HEK293T (cell line): ENCODE measurements around the gene THAP4.

ENCODE experiments used
- CTCF ChIA-PET: fragments of 350-600 bp; formaldehyde crosslinking; extraction: SDS; loops from one replicate; lab custom pipeline; 2021; ENCODE audit warnings: antibody characterized with exemption, inconsistent platforms; lab: Yijun Ruan, JAX
- POLR2A ChIA-PET: fragments of 350-600 bp; formaldehyde crosslinking; extraction: SDS; loops from one replicate; lab custom pipeline; 2020; ENCODE audit warnings: antibody characterized with exemption, inconsistent platforms; lab: Yijun Ruan, JAX
- DNase-seq: peaks from one replicate; pipeline ENCODE4 v3.0.0; 2012; ENCODE audit warnings: mixed read lengths; ENCODE audit errors: extremely low spot score
- ARNT ChIP-seq: fragments of 450-650 bp; IDR thresholded peaks from 2 replicates; pipeline ENCODE4 v1.6.1; 2017; ENCODE audit warnings: mild to moderate bottlenecking
- BHLHE40 ChIP-seq: fragments of 450-650 bp; IDR thresholded peaks from 2 replicates; pipeline ENCODE4 v1.6.1; 2016; ENCODE audit warnings: mild to moderate bottlenecking, moderate library complexity, borderline replicate concordance
- CTBP1 ChIP-seq: fragments of 450-650 bp; IDR thresholded peaks from 2 replicates; pipeline ENCODE4 v1.6.1; 2016; ENCODE audit warnings: borderline replicate concordance
- ELF4 ChIP-seq: fragments of 450-650 bp; IDR thresholded peaks from 2 replicates; pipeline ENCODE4 v1.6.1; 2017; ENCODE audit warnings: antibody characterized with exemption
- FOXA1 ChIP-seq: fragments of 450-650 bp; IDR thresholded peaks from 2 replicates; pipeline ENCODE4 v1.6.1; 2016; ENCODE audit warnings: mild to moderate bottlenecking
- FOXK2 ChIP-seq: fragments of 450-650 bp; IDR thresholded peaks from 2 replicates; pipeline ENCODE4 v1.6.1; 2016; ENCODE audit warnings: mild to moderate bottlenecking
- FOXM1 ChIP-seq: fragments of 450-650 bp; IDR thresholded peaks from 2 replicates; pipeline ENCODE4 v1.6.1; 2017; ENCODE audit warnings: mild to moderate bottlenecking, borderline replicate concordance
- HDGF ChIP-seq: fragments of 450-650 bp; IDR thresholded peaks from 2 replicates; pipeline ENCODE4 v1.6.1; 2017; ENCODE audit warnings: antibody characterized with exemption, borderline replicate concordance
- L3MBTL2 ChIP-seq: fragments of 450-650 bp; conservative IDR thresholded peaks from 2 replicates; pipeline ENCODE4 v1.6.1; 2016; ENCODE audit warnings: mild to moderate bottlenecking
- LEF1 ChIP-seq: fragments of 450-650 bp; IDR thresholded peaks from 2 replicates; pipeline ENCODE4 v1.6.1; 2017; ENCODE audit warnings: mild to moderate bottlenecking, borderline replicate concordance
- NFRKB ChIP-seq: fragments of 450-650 bp; IDR thresholded peaks from 2 replicates; pipeline ENCODE4 v1.6.1; 2016; ENCODE audit warnings: mild to moderate bottlenecking, moderate library complexity
- PKNOX1 ChIP-seq: fragments of 450-650 bp; IDR thresholded peaks from 2 replicates; pipeline ENCODE4 v1.6.1; 2016
- SP1 ChIP-seq: fragments of 450-650 bp; IDR thresholded peaks from 2 replicates; pipeline ENCODE4 v1.6.1; 2017
- SUZ12 ChIP-seq: fragments of 450-650 bp; IDR thresholded peaks from 2 replicates; pipeline ENCODE4 v1.6.1; 2016; ENCODE audit warnings: mild to moderate bottlenecking
- TARDBP ChIP-seq: fragments of 450-650 bp; IDR thresholded peaks from 2 replicates; pipeline ENCODE4 v1.6.1; 2016
- ZNF384 ChIP-seq: fragments of 450-650 bp; IDR thresholded peaks from 2 replicates; pipeline ENCODE4 v1.6.1; 2016

THAP4 gene

DNA sequence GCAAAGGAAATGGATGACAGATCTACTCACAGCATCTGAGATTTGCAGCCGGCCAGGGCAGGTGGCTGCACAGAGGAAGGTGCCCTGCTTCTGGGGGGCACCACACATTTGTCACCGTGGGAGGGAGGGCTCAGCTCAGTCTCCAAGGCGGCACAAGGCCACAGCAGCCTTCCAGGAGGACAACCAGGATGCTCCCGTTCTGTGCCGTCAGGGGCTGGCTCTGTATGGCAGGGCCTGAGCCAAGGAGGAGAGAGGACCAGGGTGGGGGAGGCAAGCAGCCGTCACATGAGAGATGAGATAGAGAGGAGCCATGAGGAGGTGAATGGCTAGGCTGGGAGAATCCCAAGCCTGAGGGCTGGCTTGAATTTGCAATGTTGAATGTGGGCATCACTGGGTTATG, 83.0 kb downstream of the THAP4 start:
- no peak for DNase-seq
- POLR2A ChIA-PET = no interaction called here
- CTCF ChIA-PET = no interaction called here
- TF ChIP-seq FOXM1 = no peak
- TF ChIP-seq SUZ12 = no peak
- no peak for TF ChIP-seq ZNF384
- TF ChIP-seq ELF4 = no peak
- TF ChIP-seq LEF1 = no peak
- no peak for TF ChIP-seq FOXA1
- no peak for TF ChIP-seq ARNT
- no peak for TF ChIP-seq SP1
- TF ChIP-seq NFRKB = no peak
- TF ChIP-seq L3MBTL2 = no peak
- no peak for TF ChIP-seq TARDBP
- no peak for TF ChIP-seq PKNOX1
- no peak for TF ChIP-seq FOXK2
- no peak for TF ChIP-seq HDGF

DNA sequence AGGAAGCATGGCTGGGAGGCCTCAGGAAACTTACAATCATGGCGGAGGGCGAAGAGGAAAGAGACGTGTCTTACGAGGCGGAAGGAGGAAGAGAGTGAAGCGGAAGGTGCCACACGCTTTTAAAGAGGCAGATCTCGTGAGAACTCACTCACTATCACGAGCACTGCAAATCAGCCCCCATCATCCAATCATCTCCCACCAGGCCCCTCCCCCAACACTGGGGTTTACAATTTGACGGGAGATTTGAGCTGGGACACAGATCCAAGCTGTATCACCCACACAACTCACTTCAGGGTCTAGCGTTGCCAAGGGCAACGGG, 83.5 kb downstream of the THAP4 start:
- TF ChIP-seq FOXA1 (no peak), ZNF384 (no peak), NFRKB (no peak), SP1 (no peak), TARDBP (no peak), HDGF (no peak), CTBP1 (no peak), ARNT (no peak), FOXK2 (no peak)
- POLR2A ChIA-PET = no interaction called here
- DNase-seq = no peak
- CTCF ChIA-PET = no interaction called here

- ChIA-PET POLR2A (no interaction called here), CTCF (no interaction called here)
- no peak for DNase-seq
- no peak for TF ChIP-seq FOXA1
- no peak for TF ChIP-seq FOXK2
- TF ChIP-seq HDGF = no peak
- no peak for TF ChIP-seq LEF1
- TF ChIP-seq BHLHE40 = no peak
- no peak for TF ChIP-seq L3MBTL2
- no peak for TF ChIP-seq PKNOX1
- no peak for TF ChIP-seq NFRKB
- no peak for TF ChIP-seq SUZ12
- no peak for TF ChIP-seq ELF4
Measured at GRCh38 chr2:241551998-241552737, 84.8 kb downstream of the THAP4 start.

DNA sequence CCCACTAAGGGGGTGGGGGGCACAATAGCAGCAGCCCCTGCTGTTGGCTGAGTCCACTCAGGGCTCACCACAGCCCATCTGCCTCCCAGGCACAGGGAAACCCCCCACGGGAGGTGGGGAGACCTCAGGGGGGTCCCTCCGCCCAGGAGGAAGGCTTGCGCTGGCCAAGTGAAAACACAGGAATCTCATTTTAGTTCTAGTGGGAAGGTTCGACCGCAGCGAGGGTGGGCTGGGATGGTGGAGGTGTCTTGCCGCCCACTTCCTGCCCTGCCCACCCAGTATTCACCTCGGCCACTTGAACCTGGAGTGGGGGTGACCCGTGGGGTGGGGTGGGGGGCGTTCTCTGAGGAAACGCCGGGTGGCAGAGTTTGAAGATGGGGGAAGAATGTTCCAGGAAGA, 85.4 kb downstream of the THAP4 start:
- ChIA-PET CTCF (no interaction called here), POLR2A (no interaction called here)
- TF ChIP-seq L3MBTL2 (no peak), SP1 (no peak), NFRKB (no peak), CTBP1 (no peak), BHLHE40 (no peak), LEF1 (no peak), TARDBP (no peak), FOXK2 (no peak), ARNT (no peak), SUZ12 (no peak), HDGF (no peak), ZNF384 (no peak), PKNOX1 (no peak), FOXA1 (no peak)
- DNase-seq = no peak

GRCh38 chr2:241550616-241551580, 86.1 kb downstream of the THAP4 start:
- POLR2A ChIA-PET = no interaction called here
- TF ChIP-seq CTBP1 = no peak
- TF ChIP-seq BHLHE40 = no peak
- no peak for TF ChIP-seq HDGF
- TF ChIP-seq FOXK2 = no peak
- CTCF ChIA-PET = interaction anchor here (0.6 kb wide), 1 partner anchor 62 kb away, joined by 3 read pairs; no protein-coding TSS in a partner anchor
- DNase-seq = no peak

- no peak for DNase-seq
- TF ChIP-seq LEF1 (no peak), FOXM1 (no peak), SP1 (no peak), PKNOX1 (no peak), FOXK2 (no peak), FOXA1 (no peak), SUZ12 (no peak), ZNF384 (no peak), L3MBTL2 (no peak), TARDBP (no peak), NFRKB (no peak), ELF4 (no peak), ARNT (no peak), BHLHE40 (no peak), HDGF (no peak)
- ChIA-PET POLR2A (no interaction called here), CTCF (no interaction called here)
Measured at GRCh38 chr2:241548451-241548835, 88.5 kb downstream of the THAP4 start.
